ENCODE measurements around the gene OAS3. TPM values are rescaled to one million over a fixed set of nuclear protein-coding genes. Genes with fewer than 3 reads are reported as not detected.

Gene OAS3
- total RNA-seq, 1 donor from 2014 or later: 26.4 TPM

GRCh38 chr12:112969547-112970306, 31.5 kb downstream of the OAS3 start:
- no peak for DNase-seq (ENCODE audit: low read depth)
- Histone ChIP-seq H3K36me3 (ENCODE audit: control insufficient read depth, insufficient read depth, low read length) (no peaks in the 10 kb centered on the region), H3K27me3 (ENCODE audit: control insufficient read depth, insufficient read depth, low read length) (no peaks in the 10 kb centered on the region), H3K4me3 (ENCODE audit: low read depth, low read length) (no peak overlapping the region)
- no peak for TF ChIP-seq CTCF (IDR thresholded peaks at IDR 0.05; ENCODE audit: insufficient read depth, low read length, poor library complexity, severe bottlenecking)

DNA sequence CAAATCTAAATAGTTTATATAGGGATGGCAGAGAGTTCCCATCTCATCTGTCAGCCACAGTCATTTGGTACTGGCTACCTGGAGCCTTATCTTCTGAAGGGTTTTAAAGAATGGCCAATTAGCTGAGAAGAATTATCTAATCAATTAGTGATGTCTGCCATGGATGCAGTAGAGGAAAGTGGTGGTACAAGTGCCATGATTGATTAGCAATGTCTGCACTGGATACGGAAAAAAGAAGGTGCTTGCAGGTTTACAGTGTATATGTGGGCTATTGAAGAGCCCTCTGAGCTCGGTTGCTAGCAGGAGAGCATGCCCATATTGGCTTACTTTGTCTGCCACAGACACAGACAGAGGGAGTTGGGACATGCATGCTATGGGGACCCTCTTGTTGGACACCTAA, 32.1 kb downstream of the OAS3 start:
- Histone ChIP-seq H3K36me3 (ENCODE audit: control insufficient read depth, insufficient read depth, low read length) (no peaks in the 10 kb centered on the region), H3K4me3 (ENCODE audit: low read depth, low read length) (no peak overlapping the region), H3K27me3 (ENCODE audit: control insufficient read depth, insufficient read depth, low read length) (no peaks in the 10 kb centered on the region)
- DNase-seq (ENCODE audit: low read depth): no peak
- TF ChIP-seq CTCF (IDR thresholded peaks at IDR 0.05; ENCODE audit: insufficient read depth, low read length, poor library complexity, severe bottlenecking): no peak

DNA sequence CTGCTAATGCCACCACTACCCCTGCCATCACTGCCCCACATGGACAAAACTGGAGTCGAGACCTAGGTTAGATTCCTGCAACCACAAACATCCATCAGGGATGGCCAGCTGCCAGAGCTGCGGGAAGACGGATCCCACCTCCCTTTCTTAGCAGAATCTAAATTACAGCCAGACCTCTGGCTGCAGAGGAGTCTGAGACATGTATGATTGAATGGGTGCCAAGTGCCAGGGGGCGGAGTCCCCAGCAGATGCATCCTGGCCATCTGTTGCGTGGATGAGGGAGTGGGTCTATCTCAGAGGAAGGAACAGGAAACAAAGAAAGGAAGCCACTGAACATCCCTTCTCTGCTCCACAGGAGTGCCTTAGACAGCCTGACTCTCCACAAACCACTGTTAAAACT, 33.0 kb downstream of the OAS3 start:
- TF ChIP-seq CTCF (IDR thresholded peaks at IDR 0.05; ENCODE audit: insufficient read depth, low read length, poor library complexity, severe bottlenecking): no peak
- Histone ChIP-seq H3K4me3 (ENCODE audit: low read depth, low read length) (no peak overlapping the region), H3K27me3 (ENCODE audit: control insufficient read depth, insufficient read depth, low read length) (no peaks in the 10 kb centered on the region), H3K36me3 (ENCODE audit: control insufficient read depth, insufficient read depth, low read length) (no peaks in the 10 kb centered on the region)
- no peak for DNase-seq (ENCODE audit: low read depth)

- Histone ChIP-seq H3K27me3 (ENCODE audit: control insufficient read depth, insufficient read depth, low read length) (no peaks in the 10 kb centered on the region), H3K4me3 (ENCODE audit: low read depth, low read length) (no peak overlapping the region), H3K36me3 (ENCODE audit: control insufficient read depth, insufficient read depth, low read length) (no peaks in the 10 kb centered on the region)
- no peak for TF ChIP-seq CTCF (IDR thresholded peaks at IDR 0.05; ENCODE audit: insufficient read depth, low read length, poor library complexity, severe bottlenecking)
- DNase-seq (ENCODE audit: low read depth): no peak
These were observed 34.9 kb downstream of the OAS3 start for GRCh38 chr12:112973011-112973735.

DNA sequence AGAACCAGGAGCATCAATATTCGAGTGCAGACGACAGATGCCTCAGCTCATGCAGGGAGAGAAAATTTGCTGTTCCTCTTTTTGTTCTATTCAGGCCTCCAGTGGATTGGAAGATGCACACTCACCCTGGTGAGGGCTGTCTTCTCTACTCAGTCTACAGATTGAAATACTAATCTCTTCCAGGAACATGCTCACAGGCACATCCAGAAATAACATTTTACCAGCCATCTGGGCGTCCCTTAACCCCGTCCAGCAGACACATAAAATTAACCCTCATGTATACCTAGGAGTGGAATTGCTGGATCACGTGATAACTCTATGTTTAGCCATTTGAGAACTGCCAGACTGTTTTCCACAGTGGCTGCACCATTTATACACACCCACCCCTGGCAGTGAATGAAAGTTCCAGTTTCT, 35.6 kb downstream of the OAS3 start:
- no peaks in the 10 kb centered on the region for H3K27me3 ChIP-seq (ENCODE audit: control insufficient read depth, insufficient read depth, low read length)
- H3K4me3 ChIP-seq (ENCODE audit: low read depth, low read length): no peak overlapping the region
- DNase-seq (ENCODE audit: low read depth): no peak
- no peak for TF ChIP-seq CTCF (IDR thresholded peaks at IDR 0.05; ENCODE audit: insufficient read depth, low read length, poor library complexity, severe bottlenecking)
- H3K36me3 ChIP-seq (ENCODE audit: control insufficient read depth, insufficient read depth, low read length): no peaks in the 10 kb centered on the region
